Activated CD4-positive, alpha-beta T cell treated with anti-CD3 and anti-CD28 coated beads for 48 hours (primary cell): ENCODE measurements around the gene CREBBP.
A peak's percentile ranks its signal among the peaks of the same experiment; 100 is the strongest.

ENCODE experiments used
- DNase-seq: peaks from one replicate; pipeline ENCODE4 v3.0.0-alpha.2; 2020

CREBBP gene

DNA sequence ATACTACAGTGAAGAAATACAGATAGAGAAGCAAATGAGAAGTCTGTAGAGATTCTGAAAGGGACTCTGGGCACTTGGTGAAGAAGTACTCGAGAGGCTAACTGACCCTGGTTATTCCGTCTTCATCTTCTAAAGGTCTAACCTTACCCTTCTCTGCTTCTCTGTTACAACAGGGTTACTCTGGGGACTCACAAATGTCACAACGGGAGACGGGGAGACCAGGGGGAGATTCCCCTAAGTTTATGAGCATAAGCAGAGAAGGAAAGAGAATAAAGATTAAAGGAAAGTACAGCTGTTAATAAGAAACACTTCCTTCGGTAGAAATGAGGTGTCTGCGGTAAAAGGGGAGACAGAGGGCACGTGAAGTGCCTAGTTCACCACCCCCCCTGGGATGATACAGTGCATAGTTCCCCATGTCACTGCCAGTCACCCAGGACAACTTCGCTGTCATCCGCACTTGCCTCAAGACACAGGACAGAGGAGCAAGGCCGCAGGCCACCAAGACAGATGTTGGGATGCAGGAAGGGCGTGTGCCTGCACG, 88.0 kb downstream of the CREBBP start:
- no peak for DNase-seq

GRCh38 chr16:3791701-3792100, 88.8 kb downstream of the CREBBP start:
- no peak for DNase-seq

- DNase-seq = no peak
These were observed 91.0 kb downstream of the CREBBP start for GRCh38 chr16:3789375-3790099.

- no peak for DNase-seq
These were observed 91.7 kb downstream of the CREBBP start for GRCh38 chr16:3788711-3789374.

- no peak for DNase-seq
These were observed 92.4 kb downstream of the CREBBP start for GRCh38 chr16:3787924-3788661.

DNA sequence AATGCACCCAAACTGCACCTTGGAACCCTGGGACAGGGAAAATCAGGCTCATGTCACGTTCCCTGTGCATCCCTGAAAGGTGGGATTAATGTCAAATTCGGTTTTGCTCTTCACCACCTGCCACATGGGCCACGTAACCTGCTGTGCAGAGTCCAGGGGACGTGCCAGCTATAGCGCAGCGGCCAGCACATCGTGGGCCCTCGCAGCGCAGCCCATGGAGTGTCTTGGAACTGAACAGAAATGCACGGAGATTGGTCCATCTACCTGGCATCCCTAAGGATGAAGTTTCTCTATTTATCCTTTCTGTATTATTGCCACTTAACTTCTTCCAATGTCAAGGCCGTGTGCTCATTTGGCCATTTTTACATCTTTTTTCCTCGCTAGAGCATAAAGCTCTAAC, 95.1 kb downstream of the CREBBP start:
- DNase-seq = no peak

- DNase-seq = no peak
These were observed 97.0 kb downstream of the CREBBP start for GRCh38 chr16:3783516-3783915.

GRCh38 chr16:3782566-3782965, 97.9 kb downstream of the CREBBP start:
- no peak for DNase-seq

- DNase-seq = no peak
These were observed 99.1 kb downstream of the CREBBP start for GRCh38 chr16:3781421-3781820.

DNA sequence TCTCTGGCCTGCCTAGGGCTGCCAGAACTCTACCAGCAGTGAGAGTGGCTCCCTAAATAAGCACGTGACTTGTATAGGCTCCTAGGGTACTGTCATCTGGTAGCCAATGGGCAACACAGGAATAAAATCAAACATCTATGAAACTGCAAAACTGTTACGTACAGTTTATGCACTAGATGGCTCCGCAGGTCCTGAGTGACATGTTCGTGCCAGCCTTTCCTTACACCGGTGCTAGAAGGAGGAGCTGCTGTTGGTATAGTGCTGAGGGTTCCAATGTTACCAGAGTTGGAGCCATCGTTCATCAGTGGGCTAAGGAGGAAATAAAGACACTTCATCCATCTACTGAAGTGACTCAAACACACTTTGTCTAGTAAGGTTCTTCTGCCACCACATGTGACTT, 99.9 kb downstream of the CREBBP start:
- DNase-seq = peak; percentile 10

- no peak for DNase-seq
These were observed 104.2 kb downstream of the CREBBP start for GRCh38 chr16:3776316-3776715.

GRCh38 chr16:3774819-3775218, 105.7 kb downstream of the CREBBP start:
- DNase-seq = no peak

- no peak for DNase-seq
These were observed 106.3 kb downstream of the CREBBP start for GRCh38 chr16:3774156-3774767.

GRCh38 chr16:3773663-3774062, 106.8 kb downstream of the CREBBP start:
- DNase-seq = no peak

- DNase-seq = no peak
These were observed 109.0 kb downstream of the CREBBP start for GRCh38 chr16:3771513-3771912.

GRCh38 chr16:3770530-3770929, 110.0 kb downstream of the CREBBP start:
- no peak for DNase-seq

DNA sequence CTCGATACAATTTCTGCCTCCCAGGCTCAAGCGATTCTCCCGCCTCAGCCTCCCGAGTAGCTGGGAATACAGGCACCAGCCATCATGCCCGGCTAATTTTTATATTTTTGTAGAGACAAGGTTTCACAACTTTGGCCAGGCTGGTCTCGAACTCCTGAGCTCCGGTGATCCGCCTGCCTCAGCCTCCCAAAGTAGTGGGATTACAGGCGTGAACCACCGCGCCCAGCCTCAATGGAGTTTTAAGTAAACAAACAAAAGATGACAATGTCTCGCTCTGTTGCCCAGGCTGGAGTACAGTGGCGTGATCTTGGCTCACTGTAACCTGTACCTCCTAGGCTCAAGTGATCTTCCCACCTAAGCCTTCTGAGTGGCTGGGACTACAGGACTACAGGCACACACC, 110.6 kb downstream of the CREBBP start:
- DNase-seq = no peak

- no peak for DNase-seq
These were observed 111.5 kb downstream of the CREBBP start for GRCh38 chr16:3769013-3769412.

DNA sequence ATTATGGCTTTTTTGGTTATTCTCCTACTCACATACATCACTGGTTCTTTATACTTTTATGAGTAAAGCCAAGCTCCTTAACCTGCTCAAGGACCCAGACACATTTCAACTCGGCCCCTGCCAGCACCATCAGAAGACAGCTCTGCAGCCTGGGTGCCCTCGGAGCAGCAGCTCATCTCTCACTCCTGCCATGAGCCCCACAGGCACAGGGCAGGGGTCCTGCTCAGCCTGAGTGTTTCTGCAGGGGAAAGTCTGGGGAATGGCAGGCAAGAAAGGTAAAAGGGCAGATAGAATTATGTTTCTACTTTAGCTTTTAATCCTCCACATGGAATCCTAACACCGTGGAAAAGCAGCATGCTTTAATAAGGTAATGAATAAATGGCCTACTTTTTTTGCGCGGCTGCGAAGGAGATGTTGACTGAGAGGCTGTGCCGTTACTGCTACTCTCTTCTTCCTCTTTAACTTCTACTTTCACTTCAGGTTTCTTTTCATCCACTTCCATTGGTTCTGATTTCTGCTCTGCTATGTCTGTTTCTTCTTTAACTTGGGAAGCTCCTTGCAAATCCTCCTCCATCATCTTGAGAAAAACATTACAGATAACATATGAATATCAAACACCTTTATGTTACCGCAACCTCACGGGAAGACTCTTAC, 113.1 kb downstream of the CREBBP start:
- no peak for DNase-seq

GRCh38 chr16:3766177-3766576, 114.3 kb downstream of the CREBBP start:
- no peak for DNase-seq

- DNase-seq = no peak
These were observed 116.1 kb downstream of the CREBBP start for GRCh38 chr16:3764409-3764808.

DNA sequence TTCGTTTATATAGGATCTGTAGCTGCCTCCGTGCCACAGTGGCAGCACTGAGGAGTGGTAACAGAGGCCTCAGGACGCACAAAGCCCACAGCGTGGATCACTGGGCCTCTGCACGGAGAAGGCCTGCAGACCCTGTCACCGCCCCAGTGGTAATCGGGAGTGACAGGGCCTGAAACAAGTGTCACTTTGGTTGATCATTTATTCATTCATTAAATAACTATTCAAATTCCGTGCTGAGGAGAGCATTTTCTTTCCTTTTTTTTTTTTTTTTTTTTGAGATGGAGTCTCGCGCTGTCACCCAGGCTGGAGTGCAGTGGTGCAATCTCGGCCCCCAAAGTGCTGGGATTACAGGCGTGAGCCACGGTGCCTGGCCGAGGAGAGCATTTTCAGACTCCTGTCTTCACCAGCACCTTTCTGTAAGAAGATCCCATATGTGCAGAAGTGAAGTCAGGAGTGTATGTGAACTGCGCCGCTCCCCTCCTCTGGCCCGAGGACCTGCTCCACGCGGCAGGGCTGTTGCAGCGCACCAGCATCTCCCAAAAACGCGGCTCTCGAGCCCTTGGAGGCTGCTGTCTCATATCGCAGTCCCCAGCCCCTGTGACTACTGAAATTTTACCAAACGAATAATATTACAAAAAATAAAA, 118.3 kb downstream of the CREBBP start:
- DNase-seq = no peak
